HCT116 (cell line): ENCODE data around the gene AMMECR1. TPM values are rescaled to one million over a fixed set of nuclear protein-coding genes. Genes with fewer than 3 reads are reported as not detected.

ENCODE experiments used
- ATAC-seq: fragments of 200-7000 bp; cut with Tn5 transposase; 2 replicates; pipeline ENCODE4 v1.9.1; 2020; ENCODE audit warnings: mild to moderate bottlenecking, moderate library complexity
- BruUV-seq: library from RNA; stranded (reverse); fragments of 400-500 nt; replicated peaks from 2 replicates; lab custom pipeline; 2021; lab: Mats Ljungman, UMichigan
- CTCF ChIA-PET: fragments of 300-600 bp; sonication (Branson Sonifier 250); formaldehyde crosslinking; loops from one replicate; lab custom pipeline; 2021; ENCODE audit warnings: antibody characterized with exemption; lab: Charles Lee
- POLR2A ChIA-PET: fragments of 300-600, 350-600 bp; sonication (Branson Sonifier 250); formaldehyde crosslinking; loops from one replicate; lab custom pipeline; 2021; ENCODE audit warnings: antibody characterized with exemption; lab: Charles Lee
- RAD21 ChIA-PET, 2 experiments: fragments of 300-600 bp; sonication (Branson Sonifier 250); formaldehyde crosslinking; loops; one replicate each; lab custom pipeline; 2023; ENCODE audit warnings: low total read pairs in 2 of 2; ENCODE audit not compliant: uncharacterized antibody in 2 of 2, unreplicated experiment in 2 of 2, low non-redundant PET in 1 of 2; lab: Charles Lee
- DNase-seq: peaks from one replicate; pipeline ENCODE4 v3.0.0-alpha.2; 2010; ENCODE audit warnings: low read depth, low spot score
- H2AFZ ChIP-seq: fragments of 200-600 bp; shearing (Covaris generic), sonication (generic); 2 replicates; pipeline ENCODE4 v1.6.1; 2017; ENCODE audit warnings: low read depth, mixed run types, mixed read lengths, antibody characterized with exemption, low read length; ENCODE audit not compliant: poor library complexity, severe bottlenecking
- H3K27ac ChIP-seq: 2 replicates; pipeline ENCODE4 v1.5.1; 2012; ENCODE audit warnings: low read depth, low read length
- H3K27me3 ChIP-seq: fragments of 200-600 bp; sonication (generic); 2 replicates; pipeline ENCODE4 v1.6.1; 2016; ENCODE audit warnings: mixed run types, low read length, mixed read lengths; ENCODE audit not compliant: insufficient read depth
- H3K36me3 ChIP-seq, 2 experiments: fragments of 200-500 bp in 1 of 2; fragments of 200-600 bp in 1 of 2; sonication (Bioruptor generic) in 1 of 2; sonication (generic) in 1 of 2; 2 replicates each; pipeline versions ENCODE4 v1.5.1 to v1.6.1; 2014 to 2016; ENCODE audit warnings: low read length in 2 of 2, inconsistent platforms in 1 of 2, mixed read lengths in 1 of 2, mixed run types in 1 of 2; ENCODE audit not compliant: insufficient read depth in 2 of 2, control insufficient read depth in 1 of 2
- H3K4me1 ChIP-seq, 2 experiments: fragments of 200-600 bp in 1 of 2; sonication (generic) in 1 of 2; 2 replicates each; pipeline versions ENCODE4 v1.5.1 to v1.6.1; 2012 to 2017; ENCODE audit warnings: low read length in 2 of 2, inconsistent platforms in 1 of 2, mild to moderate bottlenecking in 1 of 2, mixed read lengths in 1 of 2, mixed run types in 1 of 2, moderate library complexity in 1 of 2; ENCODE audit not compliant: insufficient read depth in 2 of 2, control insufficient read depth in 1 of 2
- H3K4me2 ChIP-seq: fragments of 200-600 bp; sonication (generic); 2 replicates; pipeline ENCODE4 v1.6.1; 2017; ENCODE audit warnings: mixed run types, low read length, mixed read lengths
- H3K4me3 ChIP-seq, 2 experiments: fragments of 200-600 bp in 1 of 2; sonication (generic) in 1 of 2; replicated peaks in 1 of 2; 2 replicates each; pipeline ENCODE4 v1.5.1; 2011 to 2016; ENCODE audit warnings: low read length in 2 of 2, control low read depth in 1 of 2, low read depth in 1 of 2, mild to moderate bottlenecking in 1 of 2, mixed read lengths in 1 of 2, mixed run types in 1 of 2
- H3K79me2 ChIP-seq: fragments of 200-600 bp; sonication (generic); 2 replicates; pipeline ENCODE4 v1.6.1; 2017; ENCODE audit warnings: mild to moderate bottlenecking, mixed run types, low read length, moderate library complexity, mixed read lengths; ENCODE audit not compliant: insufficient read depth
- H3K9ac ChIP-seq: fragments of 200-600 bp; sonication (generic); 2 replicates; pipeline ENCODE4 v1.6.1; 2016; ENCODE audit warnings: low read length, mixed read lengths
- H3K9me2 ChIP-seq: fragments of 200-600 bp; sonication (generic), shearing (Covaris generic); 2 replicates; pipeline ENCODE4 v1.6.1; 2017; ENCODE audit warnings: mixed run types, mild to moderate bottlenecking, moderate library complexity; ENCODE audit not compliant: insufficient read depth
- H3K9me3 ChIP-seq, 2 experiments: fragments of 200-500 bp in 1 of 2; fragments of 200-600 bp in 1 of 2; sonication (Bioruptor generic) in 1 of 2; sonication (generic) in 1 of 2; 2 replicates each; pipeline ENCODE4 v1.6.1; 2014 to 2017; ENCODE audit warnings: low read length in 2 of 2, mixed read lengths in 2 of 2, inconsistent platforms in 1 of 2, low read depth in 1 of 2, mild to moderate bottlenecking in 1 of 2, mixed run types in 1 of 2, moderate library complexity in 1 of 2; ENCODE audit not compliant: control insufficient read depth in 1 of 2, insufficient read depth in 1 of 2
- H4K20me1 ChIP-seq: fragments of 200-600 bp; sonication (generic), shearing (Covaris generic); 2 replicates; pipeline ENCODE4 v1.6.1; 2017; ENCODE audit warnings: mixed run types, mild to moderate bottlenecking, moderate library complexity; ENCODE audit not compliant: insufficient read depth
- CTCF ChIP-seq, 3 experiments: fragments of 200-600 bp in 1 of 3; sonication (generic) in 1 of 3; IDR thresholded peaks in 2 of 3; conservative IDR thresholded peaks in 1 of 3; 2 replicates each; pipeline ENCODE4 v1.5.1; 2012 to 2017; ENCODE audit warnings: low read depth in 2 of 3, low read length in 2 of 3, antibody characterized with exemption in 1 of 3, borderline replicate concordance in 1 of 3, control low read depth in 1 of 3, mild to moderate bottlenecking in 1 of 3, mixed read lengths in 1 of 3, mixed run types in 1 of 3, moderate library complexity in 1 of 3; ENCODE audit not compliant: insufficient read depth in 1 of 3
- EGR1 ChIP-seq: IDR thresholded peaks from 2 replicates; pipeline ENCODE4 v1.6.1; 2012; ENCODE audit warnings: low read depth
- EZH2phosphoT487 ChIP-seq: fragments of 200-600 bp; IDR thresholded peaks from 2 replicates; pipeline ENCODE4 v1.6.1; 2018; ENCODE audit warnings: antibody characterized with exemption, borderline replicate concordance
- FOSL1 ChIP-seq: IDR thresholded peaks from 2 replicates; pipeline ENCODE4 v1.6.1; 2012; ENCODE audit warnings: low read depth
- JUND ChIP-seq: IDR thresholded peaks from 2 replicates; pipeline ENCODE4 v1.6.1; 2012
- RAD21 ChIP-seq: IDR thresholded peaks from 2 replicates; pipeline ENCODE4 v1.6.1; 2012; ENCODE audit warnings: low read depth, mild to moderate bottlenecking
- YY1 ChIP-seq: IDR thresholded peaks from 2 replicates; pipeline ENCODE4 v1.6.1; 2011; ENCODE audit warnings: low read length, low read depth, moderate library complexity, mild to moderate bottlenecking; ENCODE audit not compliant: insufficient replicate concordance; ENCODE audit errors: extremely low read depth
- intact Hi-C: fragments of 100-400 bp; cut with micrococcal nuclease; formaldehyde crosslinking; loops from 2 replicates; pipeline ENCODE4 v1.10.0; 2022
- total RNA-seq: library from RNA; stranded (reverse); gene quantifications from one replicate; pipeline ENCODE4 v1.2.1, GENCODE V29; 2021; ENCODE audit not compliant: unreplicated experiment

AMMECR1 gene
- total RNA-seq, 1 experiment from 2014 or later = 9.2 TPM

GRCh38 chrX:110208092-110208491 is 109.8 kb downstream of the AMMECR1 start:
- no TSS peak for BruUV-seq
- Histone ChIP-seq H4K20me1 (no peaks in the 10 kb centered on the region), H3K9ac (no peak overlapping the region), H2AFZ (no peak overlapping the region), H3K4me1 (peaks cover 17 to 54% of the 10 kb centered on the region in 2 experiments), H3K27ac (no peak overlapping the region), H3K4me3 (peak overlapping the region in 1 of 2 experiments; percentile 18; a peak in 1 of 4 replicates), H3K4me2 (peak overlapping the region; percentile 55), H3K79me2 (no peaks in the 10 kb centered on the region; the same call in 1 of the 2 replicates), H3K36me3 (no peaks in the 10 kb centered on the region), H3K27me3 (no peaks in the 10 kb centered on the region), H3K9me3 (no peaks in the 10 kb centered on the region), H3K9me2 (no peaks in the 10 kb centered on the region)
- no peak for DNase-seq
- no peak; the same call in 1 of the 2 replicates for ATAC-seq
- intact Hi-C loops = no loop called here
- TF ChIP-seq YY1 = no peak
- TF ChIP-seq EGR1 = no peak
- TF ChIP-seq EZH2phosphoT487 = no peak
- peak; percentile 29; the same call in 1 of the 2 replicates for TF ChIP-seq JUND
- peak; percentile 48 for TF ChIP-seq FOSL1
- TF ChIP-seq RAD21 = no peak
- ChIA-PET RAD21 (no interaction called here), CTCF (no interaction called here), POLR2A (no interaction called here)

- no peaks in the 10 kb centered on the region; the same call in 1 of the 2 replicates for H3K79me2 ChIP-seq
- POLR2A ChIA-PET = no interaction called here
- H4K20me1 ChIP-seq = no peaks in the 10 kb centered on the region
- H3K9me3 ChIP-seq = no peaks in the 10 kb centered on the region
- no peak overlapping the region for H3K4me2 ChIP-seq
- no TSS peak for BruUV-seq
- TF ChIP-seq CTCF (IDR thresholded peaks at IDR 0.05 in 2 of 3, conservative IDR thresholded peaks at IDR 0.05 in 1 of 3; ENCODE audit: borderline replicate concordance in 1 of 3, insufficient read depth in 1 of 3, low read depth in 2 of 3, low read length in 2 of 3) = no peak
- no peak for TF ChIP-seq JUND
- TF ChIP-seq, all 23 proteins: peak for 0
- Histone ChIP-seq H3K27me3 (no peaks in the 10 kb centered on the region), H3K4me1 (peaks cover 8 to 32% of the 10 kb centered on the region in 2 experiments; a peak in 3 of 4 replicates), H3K27ac (no peak overlapping the region), H3K9ac (no peak overlapping the region), H3K9me2 (no peaks in the 10 kb centered on the region), H3K4me3 (no peak overlapping the region), H3K36me3 (no peaks in the 10 kb centered on the region), H2AFZ (no peak overlapping the region)
- ATAC-seq = no peak
- intact Hi-C loops = no loop called here
- RAD21 ChIA-PET = no interaction called here
- DNase-seq = no peak
- CTCF ChIA-PET = no interaction called here
Observed at GRCh38 chrX:110204986-110205385, 112.9 kb downstream of the AMMECR1 start.
